Measurements from ENCODE around the gene GPN2.
"Not testable (repeated sequence)": the region's sequence is repeated elsewhere in the genome, so short reads cannot be mapped to it uniquely, and the experiment has no call there.

The GPN2 gene

DNA sequence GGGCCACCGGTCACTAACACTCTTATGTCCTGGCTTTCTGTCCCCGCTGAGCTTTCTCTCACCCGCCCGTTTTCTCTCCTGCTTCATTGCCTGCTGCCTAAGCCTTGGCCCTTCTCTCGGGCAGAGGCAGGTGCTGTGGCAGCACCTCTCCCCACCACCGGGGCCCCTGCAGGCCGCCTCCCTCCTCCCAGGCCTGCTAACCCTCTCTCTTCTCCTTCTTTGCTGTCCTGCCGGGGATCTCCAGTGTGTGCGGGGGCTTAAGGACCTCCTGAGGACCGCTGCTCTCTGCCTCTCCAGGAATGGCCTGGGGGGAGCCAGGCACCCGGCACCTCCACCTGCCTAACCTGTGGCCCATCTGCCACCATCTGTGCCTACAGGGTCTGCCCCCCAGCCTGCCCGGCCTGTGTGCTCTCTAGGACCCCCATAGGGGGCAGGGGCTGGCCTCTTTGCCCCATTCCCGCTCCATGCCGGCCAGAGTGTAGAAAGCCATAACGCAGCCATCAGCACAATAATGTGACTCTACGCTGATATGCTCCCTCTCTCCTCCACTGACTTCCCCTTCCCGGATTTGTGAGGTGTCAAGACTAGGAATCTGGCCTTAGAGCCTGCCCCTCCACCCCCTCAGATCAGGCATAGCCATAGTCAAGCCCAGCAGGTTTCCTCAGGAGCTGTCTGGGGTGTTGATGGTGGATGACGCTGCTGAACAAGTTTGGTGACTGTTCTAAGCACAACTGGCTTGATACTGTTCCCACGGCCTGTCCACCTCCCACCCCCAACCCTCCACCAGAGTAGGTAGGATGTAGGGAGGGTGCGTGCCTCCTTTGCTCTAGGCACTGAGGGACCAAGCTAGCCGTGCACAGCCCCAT lies 33.2 kb downstream of the GPN2 start:
- DNase-seq, result no peak

- no peak for DNase-seq
Measured at GRCh38 chr1:26856181-26856580, 33.9 kb downstream of the GPN2 start.

DNA sequence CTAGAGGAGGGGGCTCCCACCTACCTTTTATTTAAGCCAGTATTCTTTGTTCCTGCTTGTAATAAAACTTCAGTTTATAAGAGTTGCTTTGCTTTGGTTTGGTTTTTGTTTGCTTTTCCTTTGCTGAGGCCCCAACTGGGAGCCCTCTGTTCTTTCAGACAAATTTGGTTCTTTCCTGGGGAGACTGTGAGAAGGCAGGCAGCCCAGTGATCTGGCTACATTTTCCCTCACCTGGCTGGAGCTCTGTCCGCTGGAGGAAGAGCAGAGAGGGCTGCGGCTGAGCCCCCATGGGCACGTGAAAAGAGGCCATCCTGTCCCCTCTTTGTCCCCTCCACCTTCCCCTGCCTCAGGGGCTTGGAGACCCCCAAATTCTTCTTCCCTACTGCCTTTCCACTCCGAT lies 34.4 kb downstream of the GPN2 start:
- DNase-seq, result no peak

DNA sequence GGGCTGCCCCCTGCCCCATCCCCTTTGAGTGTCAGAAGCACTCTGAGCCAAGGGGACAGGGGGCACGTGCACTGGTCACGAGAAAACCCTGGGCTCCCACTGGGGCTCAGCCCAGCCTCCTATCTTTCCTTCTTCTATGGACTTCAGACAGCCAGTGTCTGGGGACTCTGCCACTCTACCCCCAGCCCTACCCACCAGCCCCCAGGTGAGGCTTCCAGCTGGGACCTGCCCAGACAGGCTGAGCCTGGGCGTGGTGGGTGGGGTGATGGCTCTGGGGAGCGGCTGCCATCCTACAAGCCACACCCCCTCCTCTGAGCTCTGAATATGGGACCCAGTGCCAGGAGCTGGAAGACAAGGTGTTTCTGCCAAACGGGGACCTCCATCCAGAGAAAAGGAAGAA lies 35.2 kb downstream of the GPN2 start:
- DNase-seq, result no peak

DNA sequence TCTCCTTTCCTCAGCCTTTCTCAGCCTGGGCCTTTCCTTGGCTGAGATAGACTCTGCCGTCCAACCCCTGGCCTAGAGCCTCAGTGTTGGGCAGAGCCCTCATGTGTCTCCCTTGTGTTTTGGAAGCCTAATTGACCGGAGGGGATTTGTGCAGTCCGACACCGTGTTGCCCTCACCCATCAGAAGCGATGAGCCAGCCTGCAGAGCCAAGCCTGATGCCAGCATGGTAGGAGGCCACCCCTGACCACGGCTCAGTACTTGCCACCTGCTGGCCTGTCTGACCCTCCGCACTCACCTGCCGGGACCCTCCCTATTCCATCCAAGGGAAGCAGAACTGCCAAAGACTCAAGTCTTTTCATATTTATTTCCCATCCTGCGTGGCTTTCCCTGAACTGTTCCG lies 36.5 kb downstream of the GPN2 start:
- no peak for DNase-seq

GRCh38 chr1:26853156-26853555 lies 36.9 kb downstream of the GPN2 start:
- peak; percentile 79 to 80 for DNase-seq

GRCh38 chr1:26852701-26853100 lies 37.4 kb downstream of the GPN2 start:
- no peak for DNase-seq

- DNase-seq, result no peak
Measured at GRCh38 chr1:26851106-26851684, 38.9 kb downstream of the GPN2 start.

DNA sequence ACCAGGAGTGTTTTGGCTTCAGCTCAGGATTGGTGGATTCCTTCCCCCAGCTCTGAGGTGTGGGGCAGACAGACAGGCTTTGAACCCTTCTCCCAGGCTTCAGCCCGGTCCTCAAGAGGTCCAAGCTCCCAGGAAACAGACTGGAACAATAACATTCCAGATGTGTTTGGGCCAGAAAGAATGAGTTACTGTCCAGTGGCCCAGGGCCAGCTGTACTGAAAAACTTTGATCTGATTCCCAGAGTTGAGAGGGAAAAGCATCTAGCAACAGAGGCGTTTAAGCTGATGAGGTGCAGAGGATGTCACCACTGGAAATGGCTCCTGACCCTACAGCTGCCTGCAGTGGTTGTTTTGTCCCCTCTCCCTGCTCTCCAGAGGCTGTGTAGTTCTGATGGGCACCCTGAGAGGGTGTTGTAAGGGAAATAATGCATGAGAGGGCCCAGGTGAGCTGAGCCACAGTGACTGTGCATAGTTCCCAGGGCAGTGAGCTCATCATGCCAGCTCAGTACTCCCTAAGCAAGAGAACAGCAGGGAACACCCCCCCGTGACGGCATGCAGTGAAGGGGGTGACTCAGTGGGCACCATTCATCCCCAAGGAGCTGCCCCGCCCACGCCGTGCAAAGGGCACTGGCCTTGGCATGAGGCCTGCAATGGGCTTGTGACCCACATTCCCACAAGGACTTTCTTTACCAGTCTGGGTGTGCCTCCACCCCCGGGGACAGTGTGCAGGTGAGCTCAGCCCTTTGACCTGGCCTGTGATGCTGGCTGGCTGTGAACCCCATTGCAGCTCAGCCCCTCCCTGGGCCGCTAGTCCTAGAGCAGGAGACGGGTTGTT lies 40.9 kb downstream of the GPN2 start:
- no peak for DNase-seq

DNA sequence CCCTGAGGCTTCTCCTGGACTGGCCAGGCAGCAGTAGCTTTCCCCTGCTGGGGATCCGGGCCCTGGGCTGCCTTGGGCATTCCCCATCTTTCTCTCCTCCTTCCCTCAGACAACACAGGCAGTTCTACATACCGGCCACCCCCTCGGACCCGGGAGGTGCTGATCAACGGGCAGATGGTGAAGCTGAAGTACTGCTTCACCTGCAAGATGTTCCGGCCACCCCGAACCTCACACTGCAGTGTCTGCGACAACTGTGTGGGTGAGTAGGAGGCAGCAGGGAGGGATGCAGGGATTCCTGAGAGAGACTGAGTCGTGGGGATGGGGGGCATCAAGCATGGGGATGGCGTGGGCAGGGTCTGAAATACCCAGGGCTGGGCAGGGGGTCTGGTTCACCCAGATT lies 41.6 kb downstream of the GPN2 start:
- DNase-seq, result no peak

- DNase-seq, result not testable (repeated sequence)
Measured at GRCh38 chr1:26847826-26848225, 42.3 kb downstream of the GPN2 start.

DNA sequence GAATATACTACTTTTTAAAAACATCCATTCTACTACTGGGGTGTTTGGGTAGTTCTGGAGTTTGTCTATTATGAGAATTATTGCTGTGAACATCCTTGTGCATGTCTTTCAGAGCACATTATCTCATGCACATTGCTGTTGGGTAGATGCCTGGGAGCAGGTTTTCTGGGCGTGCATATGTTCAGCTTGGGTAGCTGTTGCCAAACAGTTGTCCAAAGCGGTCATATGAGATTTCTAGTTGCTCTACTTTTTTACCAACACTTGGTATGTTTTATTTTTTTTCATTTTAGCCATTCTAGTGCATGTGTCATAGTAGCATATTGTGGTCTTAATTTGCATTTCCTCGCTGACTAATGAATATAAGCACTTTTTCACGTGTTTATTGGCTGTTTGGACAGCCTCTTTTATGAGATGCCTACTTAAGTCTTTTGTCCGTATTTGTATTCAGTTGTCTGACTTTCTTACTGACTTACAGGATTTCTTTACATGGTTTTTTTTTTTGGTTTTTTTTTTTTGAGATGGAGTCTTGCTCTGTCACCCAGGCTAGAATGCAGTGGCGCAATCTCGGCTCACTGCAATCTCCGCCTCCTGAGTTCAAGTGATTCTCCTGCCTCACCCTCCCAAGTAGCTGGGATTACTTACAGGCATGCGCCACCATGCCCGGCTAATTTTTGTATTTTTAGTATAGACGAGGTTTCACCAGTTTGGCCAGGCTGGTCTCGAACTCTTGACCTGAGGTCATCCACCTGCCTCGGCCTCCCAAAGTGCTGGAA lies 45.5 kb downstream of the GPN2 start:
- DNase-seq, result no peak

- DNase-seq, result no peak
Measured at GRCh38 chr1:26839779-26840178, 50.3 kb downstream of the GPN2 start.

DNA sequence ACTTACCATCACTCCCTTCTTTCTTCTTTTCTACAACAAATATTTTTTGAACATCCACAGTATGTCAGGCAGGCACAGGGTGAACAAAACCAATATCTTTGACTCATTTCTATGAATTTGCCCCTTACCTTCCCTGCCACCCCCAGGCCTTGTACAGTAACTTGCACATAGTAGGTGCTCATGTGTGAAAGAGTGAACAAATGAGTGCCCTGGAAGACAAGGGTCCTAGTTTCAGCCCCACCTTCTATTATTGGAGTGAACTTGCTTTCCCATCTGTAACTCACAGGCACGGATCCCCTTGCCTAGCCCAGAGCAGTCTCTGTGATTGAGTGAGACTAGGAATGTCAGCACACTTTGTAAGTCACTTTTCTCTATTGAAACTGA lies 50.8 kb downstream of the GPN2 start:
- DNase-seq, result no peak

DNA sequence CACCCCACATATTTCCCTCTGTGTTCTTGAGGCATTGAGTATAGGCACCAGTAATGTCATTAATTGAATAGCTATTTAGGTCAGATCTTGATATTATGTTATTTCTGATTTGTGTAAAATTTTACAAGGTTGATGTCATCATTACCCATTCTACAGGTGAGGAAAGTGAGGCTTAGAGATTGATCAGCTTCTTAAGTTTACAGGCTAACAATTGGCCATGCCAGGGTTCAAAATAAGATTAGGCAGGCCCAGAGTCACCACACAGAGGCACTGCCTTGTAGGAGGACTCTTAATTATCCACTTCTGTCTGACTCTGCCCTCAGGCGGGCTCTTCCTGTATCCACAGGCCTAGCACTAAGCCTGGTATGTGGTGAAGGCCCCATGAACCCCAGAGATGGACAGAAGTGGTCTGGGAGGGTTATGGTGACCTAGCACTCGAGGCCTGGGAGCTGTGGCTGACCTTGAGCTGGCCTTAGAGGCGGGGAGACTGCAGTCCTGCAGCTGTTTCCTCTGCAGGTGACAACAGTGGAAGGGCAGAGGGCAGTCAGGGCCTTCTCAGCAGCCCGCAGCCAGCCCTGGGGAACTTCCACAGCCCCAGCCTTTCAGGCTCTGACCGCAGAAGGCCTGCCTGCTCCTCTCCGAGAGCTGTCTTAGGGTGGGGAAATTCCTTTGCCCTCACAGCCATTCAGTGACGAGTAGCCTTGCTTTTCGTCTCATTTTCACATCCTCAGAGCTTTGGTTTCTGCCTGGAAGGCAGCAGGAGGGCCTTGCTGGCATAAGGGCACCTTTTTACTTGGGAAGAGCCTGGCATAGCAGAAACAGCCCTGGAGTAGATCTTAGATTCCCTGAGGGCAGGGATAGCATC lies 51.4 kb downstream of the GPN2 start:
- peak; percentile 68 to 78 for DNase-seq

DNA sequence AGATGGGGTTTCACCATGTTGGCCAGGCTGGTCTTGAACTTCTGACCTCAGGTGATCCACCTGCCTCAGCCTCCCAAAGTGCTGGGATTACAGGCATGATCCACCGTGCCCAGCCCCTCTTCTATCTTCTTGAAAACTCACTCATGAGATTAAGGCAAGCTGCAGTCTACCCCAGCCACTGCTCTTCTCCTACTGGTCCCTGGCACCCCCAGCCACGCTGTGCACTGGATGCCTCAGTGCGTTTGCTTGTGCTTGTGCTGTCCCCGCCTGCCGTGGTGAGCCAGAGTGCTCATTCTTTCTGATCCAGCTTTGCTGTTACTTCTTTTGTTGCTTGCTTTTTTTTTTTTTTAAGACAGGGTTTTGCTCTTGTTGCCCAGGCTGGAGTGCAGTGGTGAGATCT lies 52.4 kb downstream of the GPN2 start:
- DNase-seq, result not testable (repeated sequence)

GRCh38 chr1:26833432-26834405 lies 56.4 kb downstream of the GPN2 start:
- DNase-seq, result peak; percentile 94 to 95

GRCh38 chr1:26832249-26832960 lies 57.7 kb downstream of the GPN2 start:
- no peak for DNase-seq

DNA sequence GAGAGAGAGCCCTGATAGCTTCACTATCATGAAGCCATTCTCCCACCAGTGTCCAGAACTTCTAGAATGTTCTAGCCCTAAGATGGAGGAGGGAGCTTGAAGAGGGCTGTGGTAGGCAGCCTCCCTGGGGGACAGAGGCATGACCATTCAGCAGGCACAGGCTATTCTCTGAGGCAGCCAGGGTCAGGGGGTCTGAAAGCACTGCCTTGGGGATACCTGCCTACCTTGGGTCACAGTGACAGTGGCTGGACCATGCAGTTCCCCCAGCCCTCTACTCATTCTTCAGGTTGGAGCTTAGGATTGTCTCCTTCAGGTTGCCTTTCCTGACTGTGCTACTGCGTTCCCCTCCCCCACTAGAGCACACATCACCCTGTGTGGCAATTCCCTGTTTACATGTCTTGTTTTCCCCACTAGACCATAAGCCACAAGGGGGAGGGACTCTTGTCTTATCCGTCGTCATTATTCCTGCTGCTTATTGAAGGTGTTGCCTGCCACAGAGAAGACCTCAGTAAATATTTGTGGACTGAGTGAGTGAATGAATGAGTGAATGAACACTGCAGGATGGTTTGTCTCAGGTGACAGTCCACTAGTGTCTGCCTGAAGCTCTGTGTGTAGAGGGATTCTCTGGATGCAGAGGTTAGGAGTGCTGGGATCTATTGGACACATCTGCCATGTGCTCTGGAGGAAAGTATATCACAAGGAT lies 58.4 kb downstream of the GPN2 start:
- DNase-seq, result peak; percentile 15 to 53

Measured in CD4-positive, alpha-beta T cell treated with Interleukin-1 beta for 1 hour (primary cell).